HG02623 (cell line): Measurements from ENCODE around the gene SLC1A7.

Source experiments
- ATAC-seq: cut with Tn5 transposase; IDR thresholded peaks from one replicate; pipeline ENCODE4 v1.9.1; 2021; ENCODE audit warnings: moderate library complexity; ENCODE audit not compliant: unreplicated experiment

Gene SLC1A7

GRCh38 chr1:53077599-53077965 lies 64.9 kb downstream of the SLC1A7 start:
- no peak for ATAC-seq

DNA sequence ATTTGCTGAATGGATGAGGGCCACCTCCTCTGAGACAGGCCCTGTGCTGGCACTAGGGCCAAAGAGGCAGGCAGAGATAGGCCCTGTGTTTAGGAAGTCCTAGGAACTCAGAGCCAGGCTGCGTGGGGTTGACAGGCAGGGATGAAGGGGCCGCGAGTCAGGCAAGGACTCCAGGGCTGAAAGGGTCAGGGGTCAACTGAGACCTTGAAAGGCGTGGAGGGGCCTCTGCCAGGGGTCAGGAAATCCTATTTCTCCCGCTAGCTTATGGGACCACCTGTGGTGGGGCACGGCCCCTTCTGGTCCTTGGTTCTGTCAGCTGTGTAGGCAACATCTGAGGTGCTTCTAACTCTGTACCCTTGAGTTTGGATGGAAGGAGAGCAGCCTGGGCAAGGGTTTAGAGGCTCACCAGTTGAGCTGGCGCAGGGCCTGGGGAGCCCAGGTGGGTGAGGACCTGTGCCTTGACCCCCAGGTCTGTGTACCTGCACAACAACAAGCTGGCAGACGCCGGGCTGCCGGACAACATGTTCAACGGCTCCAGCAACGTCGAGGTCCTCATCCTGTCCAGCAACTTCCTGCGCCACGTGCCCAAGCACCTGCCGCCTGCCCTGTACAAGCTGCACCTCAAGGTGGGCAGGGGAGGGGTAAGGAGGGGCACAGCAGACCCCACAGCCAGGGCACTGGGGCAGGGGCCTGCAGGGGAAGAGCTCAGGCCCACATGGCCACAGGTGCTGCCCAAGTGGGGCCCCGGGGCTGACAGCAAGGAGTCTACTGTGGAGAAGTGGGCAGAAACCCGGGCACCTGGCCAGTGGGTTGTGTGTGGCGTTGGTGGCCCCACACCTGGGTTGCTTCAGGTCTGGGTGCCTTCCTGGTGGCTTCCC lies 65.5 kb downstream of the SLC1A7 start:
- no peak for ATAC-seq

GRCh38 chr1:53076165-53076564 lies 66.3 kb downstream of the SLC1A7 start:
- no peak for ATAC-seq

GRCh38 chr1:53075761-53076163 lies 66.7 kb downstream of the SLC1A7 start:
- ATAC-seq = no peak

GRCh38 chr1:53075206-53075605 lies 67.2 kb downstream of the SLC1A7 start:
- ATAC-seq = no peak

GRCh38 chr1:53074313-53075154 lies 67.9 kb downstream of the SLC1A7 start:
- ATAC-seq = no peak

DNA sequence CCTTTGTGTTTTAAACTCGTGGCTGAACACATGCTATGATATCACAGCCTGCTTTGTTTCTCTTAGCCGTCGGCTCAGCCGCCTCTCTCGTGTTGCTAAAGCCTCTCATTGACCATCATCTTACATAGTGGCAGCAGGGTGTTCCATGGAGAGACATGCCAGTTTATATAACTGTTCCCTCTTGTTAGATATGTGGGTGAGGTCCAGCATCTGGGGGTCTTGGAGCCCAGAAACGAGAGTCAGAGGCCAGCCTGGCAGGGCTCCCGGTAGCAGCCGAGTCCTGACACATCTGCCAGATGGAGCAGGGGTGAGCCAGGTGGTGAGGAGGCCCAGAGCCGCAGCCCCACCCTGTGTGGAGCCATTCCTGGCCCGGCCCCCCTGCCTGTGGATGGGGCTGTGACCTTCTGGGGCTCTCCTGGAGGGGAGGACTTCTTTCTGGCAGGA lies 68.5 kb downstream of the SLC1A7 start:
- no peak for ATAC-seq

DNA sequence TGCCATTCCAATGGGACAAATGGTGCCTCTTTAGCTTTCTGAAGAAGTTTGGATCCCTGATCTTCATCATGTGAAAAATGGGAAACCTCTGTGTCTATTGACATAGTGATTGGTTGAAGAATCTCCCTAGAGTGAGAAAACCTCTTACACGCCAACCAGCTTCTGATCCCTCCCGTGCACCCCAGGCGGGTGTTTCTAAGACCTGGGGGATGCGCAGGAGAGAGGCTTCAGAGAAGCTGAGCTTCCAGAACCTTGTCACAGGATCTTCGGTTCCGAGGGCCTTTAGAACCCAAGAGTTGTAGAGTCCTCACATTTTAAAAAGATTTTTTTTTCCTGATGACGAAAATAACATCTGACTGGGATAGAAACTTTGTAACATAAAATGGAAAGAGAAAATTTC lies 69.2 kb downstream of the SLC1A7 start:
- no peak for ATAC-seq

DNA sequence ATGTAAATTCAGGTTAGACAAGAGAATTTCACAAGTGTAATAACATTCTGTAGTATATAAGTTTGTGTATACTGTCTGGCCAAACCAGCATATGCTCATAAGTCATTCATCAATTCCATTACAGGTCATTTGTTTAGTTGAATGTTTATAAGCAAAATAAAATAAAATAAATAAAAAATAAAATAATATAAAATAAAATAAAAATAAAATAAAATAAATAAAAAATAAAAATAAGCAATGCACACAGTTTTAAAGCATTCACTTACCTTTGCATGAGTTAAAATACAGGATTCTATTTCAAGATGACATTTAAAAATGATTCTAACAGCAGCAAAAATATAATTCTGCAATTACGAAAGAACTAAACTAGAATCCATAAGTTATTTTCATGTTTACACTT lies 70.5 kb downstream of the SLC1A7 start:
- ATAC-seq = no peak

- no peak for ATAC-seq
Measured at GRCh38 chr1:53071167-53071865, 71.1 kb downstream of the SLC1A7 start.

GRCh38 chr1:53070621-53071020 lies 71.8 kb downstream of the SLC1A7 start:
- ATAC-seq = no peak

DNA sequence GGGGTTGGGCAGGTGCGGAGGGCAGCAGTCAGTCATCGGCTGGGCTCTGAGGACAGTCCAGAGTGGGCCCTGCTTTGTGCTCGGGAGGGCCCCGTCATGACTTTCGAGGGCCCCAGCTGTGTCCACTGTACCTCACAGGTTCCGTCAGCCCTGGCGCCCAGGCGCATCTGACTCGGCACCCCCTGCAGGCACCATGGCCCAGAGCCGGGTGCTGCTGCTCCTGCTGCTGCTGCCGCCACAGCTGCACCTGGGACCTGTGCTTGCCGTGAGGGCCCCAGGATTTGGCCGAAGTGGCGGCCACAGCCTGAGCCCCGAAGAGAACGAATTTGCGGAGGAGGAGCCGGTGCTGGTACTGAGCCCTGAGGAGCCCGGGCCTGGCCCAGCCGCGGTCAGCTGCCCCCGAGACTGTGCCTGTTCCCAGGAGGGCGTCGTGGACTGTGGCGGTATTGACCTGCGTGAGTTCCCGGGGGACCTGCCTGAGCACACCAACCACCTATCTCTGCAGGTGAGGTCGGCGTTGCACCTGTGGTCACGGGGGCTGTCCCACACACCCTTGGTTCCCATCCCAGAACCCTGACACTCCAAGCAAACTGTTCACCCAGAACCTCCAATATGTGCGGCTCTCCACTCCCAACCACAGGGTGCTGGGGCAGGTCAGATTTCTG lies 72.6 kb downstream of the SLC1A7 start:
- ATAC-seq = no peak

DNA sequence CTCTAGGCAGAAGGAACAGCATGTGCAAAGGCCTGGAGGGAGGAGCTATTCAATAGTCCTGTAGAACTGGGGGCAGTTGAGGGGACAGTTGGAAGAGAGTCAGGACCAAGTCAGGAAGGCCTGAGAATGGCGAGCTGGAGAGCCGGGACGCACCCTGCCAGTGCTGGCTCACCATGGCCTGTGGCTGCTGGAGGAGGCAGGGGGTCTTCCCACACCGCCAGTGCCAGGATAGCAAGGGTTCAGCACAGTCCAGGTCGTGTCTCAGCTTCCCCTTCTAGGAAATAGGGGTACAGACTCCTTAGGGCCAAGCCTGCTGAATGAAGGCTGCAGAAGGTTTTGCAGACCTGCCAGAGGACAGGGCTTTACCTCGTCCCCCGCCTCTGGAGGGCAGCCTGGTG lies 73.2 kb downstream of the SLC1A7 start:
- no peak for ATAC-seq

- no peak for ATAC-seq
Measured at GRCh38 chr1:53068314-53069099, 73.9 kb downstream of the SLC1A7 start.

GRCh38 chr1:53067886-53068285 lies 74.6 kb downstream of the SLC1A7 start:
- no peak for ATAC-seq

GRCh38 chr1:53066891-53067738 lies 75.3 kb downstream of the SLC1A7 start:
- no peak for ATAC-seq

DNA sequence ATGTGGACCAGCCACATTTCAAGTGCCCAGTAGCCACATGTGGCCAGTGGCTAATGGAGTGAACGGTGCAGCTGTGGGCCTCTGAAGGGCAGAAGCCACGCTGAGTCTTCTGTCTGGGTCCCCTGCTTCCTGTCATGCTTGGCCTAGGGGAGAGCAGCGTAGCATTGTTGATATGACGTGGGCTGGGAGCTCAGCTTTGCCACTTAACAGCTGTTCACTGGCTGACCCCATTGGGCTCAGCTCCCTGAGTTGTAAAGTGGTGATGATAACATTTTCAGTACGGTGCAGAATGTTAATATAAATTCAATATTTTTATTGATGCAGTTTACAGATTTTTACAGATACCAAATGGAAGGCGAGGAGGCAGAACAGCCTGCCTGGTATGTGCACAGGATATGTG lies 76.0 kb downstream of the SLC1A7 start:
- ATAC-seq = no peak

GRCh38 chr1:53065391-53065790 lies 77.0 kb downstream of the SLC1A7 start:
- ATAC-seq = no peak
